Activated CD8-positive, alpha-beta memory T cell treated with anti-CD3 and anti-CD28 coated beads for 4 hours (primary cell): ENCODE measurements around the gene ERN1.
"Not testable (repeated sequence)": the region's sequence is repeated elsewhere in the genome, so short reads cannot be mapped to it uniquely, and the experiment has no call there.

ENCODE experiments used
- DNase-seq, 2 donors: peaks; one replicate each; pipeline ENCODE4 v3.0.0-alpha.2; 2020; ENCODE audit warnings: low read depth in 2 of 2

ERN1 gene

GRCh38 chr17:64135000-64135399, 5.1 kb upstream of the ERN1 start:
- DNase-seq = no peak

DNA sequence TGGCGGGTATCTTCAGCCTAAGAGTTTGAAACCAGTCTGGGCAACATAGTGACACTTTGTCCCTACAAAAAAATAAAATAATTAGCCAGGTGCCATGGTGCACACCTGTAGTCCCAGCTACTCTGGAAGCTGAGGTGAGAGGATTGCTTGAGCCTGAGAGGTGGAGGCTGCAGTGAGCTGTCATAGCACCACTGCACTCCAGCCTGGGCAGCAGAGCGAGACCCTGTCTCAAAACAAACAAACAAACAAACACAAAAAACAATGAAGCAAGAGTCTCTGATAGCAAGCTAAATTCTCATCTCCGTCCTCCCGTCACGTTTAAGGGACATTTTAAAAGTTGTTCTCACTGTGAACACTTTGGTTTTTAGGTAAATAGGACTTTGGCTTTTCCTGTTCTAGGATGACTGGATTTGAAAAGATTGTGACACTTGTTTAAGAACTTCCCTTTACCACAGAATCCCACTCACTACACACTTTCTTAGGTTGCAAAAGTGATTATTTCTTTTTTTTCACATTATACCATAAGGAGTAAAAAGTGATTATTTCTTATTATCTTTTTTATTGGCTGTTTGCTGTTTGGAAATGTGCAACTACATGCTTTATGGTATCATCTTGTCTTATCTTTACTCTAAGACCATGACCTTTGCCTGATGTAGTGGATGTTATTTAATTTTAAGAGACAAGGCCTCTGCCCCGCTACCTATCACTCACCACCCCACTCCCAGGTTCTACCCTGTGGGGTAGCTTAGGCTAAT, 4.4 kb upstream of the ERN1 start:
- DNase-seq = no peak

GRCh38 chr17:64133546-64134215, 3.7 kb upstream of the ERN1 start:
- DNase-seq = no peak

DNA sequence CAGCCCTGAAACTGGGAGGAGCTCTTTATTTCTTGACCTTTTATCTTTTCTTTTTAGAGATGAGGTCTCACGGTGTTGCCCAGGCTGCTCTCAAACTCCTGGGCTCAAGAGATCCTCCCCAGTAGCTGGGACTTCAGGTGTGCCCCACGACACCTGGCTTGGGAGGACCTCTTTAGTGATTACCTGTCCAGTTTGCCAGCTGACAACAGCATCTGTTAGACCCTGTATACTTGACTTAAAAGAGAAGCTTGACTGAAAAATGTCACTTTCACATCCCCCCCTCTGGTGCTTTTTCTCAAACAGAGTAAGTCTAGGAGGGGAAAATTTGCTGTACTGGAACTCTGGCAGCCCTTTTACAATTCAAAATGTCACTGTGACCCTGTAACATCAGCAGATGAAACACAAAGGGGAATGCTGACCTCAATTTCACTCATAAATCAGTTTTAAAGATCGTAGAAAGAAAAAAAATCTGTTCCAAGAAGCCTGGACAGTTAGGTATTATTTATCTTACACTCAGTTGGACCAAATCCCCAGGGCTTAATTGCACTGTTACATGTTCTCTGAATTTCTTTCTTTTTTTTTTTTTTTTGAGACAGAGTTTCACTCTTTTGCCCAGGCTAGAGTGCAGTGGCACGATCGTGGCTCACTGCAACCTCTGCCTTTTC, 1.8 kb upstream of the ERN1 start:
- no peak for DNase-seq

DNA sequence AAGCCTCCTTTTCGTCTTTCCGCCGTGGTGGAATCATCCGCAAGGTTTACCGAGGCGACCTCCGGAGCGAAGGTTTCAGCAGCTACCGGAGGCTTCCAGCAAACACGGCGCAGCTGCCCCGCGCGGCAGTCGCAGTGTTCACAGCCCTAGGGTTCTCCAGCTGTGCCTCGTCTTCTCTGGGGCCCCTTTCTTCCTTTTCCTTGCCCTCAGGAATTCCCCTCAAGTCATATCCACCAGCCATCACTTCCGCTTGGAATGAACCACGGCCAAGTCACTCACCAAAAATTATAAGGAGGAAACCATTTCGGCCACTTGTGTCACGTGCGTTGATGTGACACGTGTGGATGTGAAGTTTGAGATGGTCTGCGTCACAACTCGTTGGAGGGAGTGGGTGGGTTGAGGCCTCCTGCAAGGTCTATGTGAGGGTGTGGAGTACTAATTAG, 636 bp upstream of the ERN1 start:
- peak; percentile 14 to 50 for DNase-seq

GRCh38 chr17:64129515-64129764, 504 bp downstream of the ERN1 start:
- DNase-seq = no peak

GRCh38 chr17:64128787-64129514, 993 bp downstream of the ERN1 start:
- DNase-seq = no peak

- no peak for DNase-seq
These were observed 3.0 kb downstream of the ERN1 start for GRCh38 chr17:64126918-64127317.

DNA sequence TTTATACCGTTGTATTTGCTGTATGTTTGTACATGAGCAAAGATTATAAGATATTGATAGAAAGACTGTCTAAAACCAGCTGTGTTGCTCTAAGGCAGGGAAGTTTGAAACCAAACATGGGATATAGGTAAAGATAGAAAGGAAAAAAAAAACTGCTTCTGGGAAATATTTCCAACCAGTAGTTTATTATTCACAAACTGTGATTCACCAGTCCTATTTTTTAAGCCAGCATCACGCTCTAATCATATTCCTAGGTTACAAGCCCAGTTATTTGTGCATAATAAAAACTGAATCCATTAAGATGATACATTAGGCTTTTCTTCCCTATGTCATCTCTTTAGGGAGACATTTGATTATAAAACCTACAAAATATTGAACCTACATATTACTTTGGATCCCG, 4.0 kb downstream of the ERN1 start:
- no peak for DNase-seq

DNA sequence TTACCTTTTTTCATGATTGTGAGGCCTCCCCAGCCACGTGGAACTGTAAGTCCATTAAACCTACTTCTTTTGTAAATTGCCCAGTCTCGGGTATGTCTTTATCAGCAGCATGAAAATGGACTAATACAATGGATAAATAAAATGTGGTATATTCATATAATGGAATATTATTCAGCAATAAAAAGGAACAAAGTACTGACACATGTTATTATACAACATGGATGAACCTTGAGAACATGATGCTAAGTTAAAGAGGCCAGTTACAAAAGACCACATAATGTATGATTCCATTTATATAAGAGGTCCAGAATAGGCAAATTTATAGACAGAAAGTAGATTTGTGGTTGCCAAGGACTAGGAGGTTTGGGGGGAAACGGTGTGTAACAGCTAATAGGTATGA, 5.3 kb downstream of the ERN1 start:
- no peak for DNase-seq

GRCh38 chr17:64123114-64123513, 6.8 kb downstream of the ERN1 start:
- no peak for DNase-seq

DNA sequence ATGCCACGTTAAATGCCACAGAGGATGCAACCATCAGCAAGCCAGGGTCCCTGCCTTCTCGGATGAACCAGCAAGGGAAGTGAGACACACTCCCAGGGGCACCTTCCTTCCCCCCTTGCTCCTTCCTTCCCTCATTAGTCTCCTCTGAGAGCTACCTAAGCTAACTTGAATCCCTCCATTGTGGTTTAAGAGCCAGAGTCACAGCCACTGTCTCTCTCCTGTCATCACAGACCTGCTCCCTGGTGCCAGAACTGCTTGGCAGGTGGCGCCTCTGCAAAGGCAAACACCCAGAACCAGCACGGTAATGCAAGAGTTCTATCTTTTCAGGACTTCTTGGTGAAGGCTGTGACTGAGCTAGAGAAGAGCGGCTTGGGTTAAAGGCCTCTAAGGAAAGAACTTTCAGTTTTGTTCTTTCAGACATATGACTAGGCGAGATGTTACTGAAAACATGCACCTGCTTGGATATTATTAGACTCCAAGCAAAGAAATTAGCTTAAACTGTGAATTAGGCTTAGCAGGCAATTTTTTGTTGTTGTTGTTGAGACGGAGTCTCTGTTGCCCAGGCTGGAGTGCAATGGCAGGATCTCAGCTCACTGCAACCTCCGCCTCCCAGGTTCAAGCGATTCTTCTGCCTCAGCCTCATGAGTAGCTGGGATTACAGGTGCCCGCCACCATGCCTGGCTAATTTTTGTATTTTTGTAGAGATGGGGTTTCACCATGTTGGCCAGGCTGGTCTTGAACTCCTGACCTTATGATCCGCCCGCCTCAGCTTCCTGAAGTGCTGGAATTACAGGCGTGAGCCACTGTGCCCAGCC, 8.8 kb downstream of the ERN1 start:
- not testable (repeated sequence) for DNase-seq

DNA sequence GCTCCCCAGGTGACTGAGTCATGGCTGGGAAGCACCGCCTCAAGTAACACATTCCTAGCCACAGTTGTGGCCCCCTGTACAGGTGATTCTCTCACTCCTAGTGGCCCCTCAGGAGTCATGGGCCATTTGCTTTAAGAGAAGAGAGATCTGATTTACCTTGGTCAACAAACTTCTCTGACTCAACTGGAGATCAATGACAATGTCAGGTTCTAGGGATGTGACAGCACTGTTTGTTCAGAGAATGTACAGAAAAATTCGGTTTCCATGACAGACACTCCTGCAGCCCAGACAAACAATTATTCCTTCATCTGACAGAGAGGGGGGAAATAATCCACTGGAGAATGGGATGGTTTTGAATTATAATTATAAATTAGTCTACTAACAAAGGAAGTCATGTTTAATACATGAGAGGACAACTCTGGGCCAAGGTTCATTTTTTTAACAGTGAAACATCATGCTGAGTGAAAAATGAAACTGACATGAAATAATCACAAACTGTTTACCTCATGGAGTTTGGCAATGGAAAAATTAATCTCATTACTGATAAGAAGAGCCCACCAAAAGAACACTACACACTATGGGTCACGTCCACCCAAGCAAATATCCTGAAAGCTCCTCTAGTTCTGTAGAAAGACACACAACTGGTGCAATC, 9.7 kb downstream of the ERN1 start:
- DNase-seq = no peak

DNA sequence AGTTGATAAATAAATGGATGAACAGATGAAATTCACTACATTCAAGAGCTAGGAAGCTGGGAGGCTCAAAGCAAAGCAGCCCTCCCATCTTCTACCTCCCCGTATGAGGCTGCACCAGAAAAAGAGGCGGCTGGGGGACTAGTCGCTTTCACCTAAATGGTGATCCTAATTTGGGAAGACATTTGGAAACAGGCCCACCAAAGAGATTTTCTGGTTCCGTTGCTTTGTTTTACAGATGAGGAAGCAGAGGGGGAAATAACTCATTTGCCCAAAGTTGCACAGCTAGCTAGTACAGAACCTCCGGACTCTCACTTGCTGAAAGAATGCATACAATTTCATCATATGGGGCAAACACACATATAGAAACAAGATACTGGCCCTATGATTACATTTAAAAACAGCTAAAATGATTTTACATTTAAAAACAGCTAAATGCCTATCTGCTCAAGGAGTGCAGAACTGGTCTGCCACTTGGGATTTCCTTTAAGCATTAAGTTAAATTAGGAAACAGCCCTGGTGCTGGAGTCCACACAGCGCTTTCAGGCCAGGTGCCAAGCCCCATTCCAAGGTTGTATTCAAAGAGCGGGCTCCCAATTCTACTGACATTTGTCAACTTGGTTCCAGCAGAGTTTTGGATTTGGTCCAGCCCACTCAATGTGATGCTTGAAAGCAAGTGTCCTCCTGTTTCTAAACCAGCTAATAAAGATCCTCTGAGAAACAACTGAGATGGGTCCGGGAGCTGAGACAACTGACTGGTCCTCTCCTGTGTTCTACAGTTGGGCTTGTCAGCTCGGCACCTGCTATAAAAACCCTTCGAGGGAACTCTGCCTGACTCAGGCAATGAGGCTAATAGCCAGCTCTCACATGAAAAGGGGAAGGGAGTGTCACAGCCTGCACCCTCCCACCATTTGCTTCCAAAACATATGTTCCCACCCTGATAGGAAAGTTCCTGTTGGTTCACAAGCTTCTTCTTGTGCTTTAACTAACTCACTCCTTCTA, 11.7 kb downstream of the ERN1 start:
- no peak for DNase-seq

- DNase-seq = no peak
These were observed 14.0 kb downstream of the ERN1 start for GRCh38 chr17:64115822-64116534.

GRCh38 chr17:64115043-64115698, 14.8 kb downstream of the ERN1 start:
- no peak for DNase-seq

- no peak for DNase-seq
These were observed 16.9 kb downstream of the ERN1 start for GRCh38 chr17:64113006-64113405.

GRCh38 chr17:64111831-64112230, 18.1 kb downstream of the ERN1 start:
- no peak for DNase-seq
